HepG2 (cell line): Measurements from ENCODE around the gene CLIC1. TPM values are rescaled to one million over a fixed set of nuclear protein-coding genes. Genes with fewer than 3 reads are reported as not detected.

Experiments
- ARHGAP35 ChIP-seq: sonication (generic); formaldehyde crosslinking; IDR thresholded peaks from 2 replicates; pipeline ENCODE4 v1.9.0; 2022; ENCODE audit warnings: mild to moderate bottlenecking, inconsistent platforms, moderate library complexity, missing genetic modification reagents, borderline replicate concordance
- CAMTA2 ChIP-seq: sonication (generic); formaldehyde crosslinking; IDR thresholded peaks from 2 replicates; pipeline ENCODE4 v1.4.0; 2020; ENCODE audit warnings: mild to moderate bottlenecking, missing genetic modification reagents, borderline replicate concordance
- ISX ChIP-seq: sonication (generic); formaldehyde crosslinking; conservative IDR thresholded peaks from 2 replicates; pipeline ENCODE4 v1.5.0; 2020; ENCODE audit warnings: missing genetic modification reagents
- KDM3A ChIP-seq: IDR thresholded peaks from 2 replicates; pipeline ENCODE4 v1.6.1; 2018; ENCODE audit warnings: low read depth, missing compliant biosample characterization
- MED1 ChIP-seq: sonication (generic); formaldehyde crosslinking; IDR thresholded peaks from 2 replicates; pipeline ENCODE4 v1.4.0; 2020; ENCODE audit warnings: missing genetic modification reagents
- MED8 ChIP-seq: sonication (generic); formaldehyde crosslinking; IDR thresholded peaks from 2 replicates; pipeline ENCODE4 v1.8.1; 2023; ENCODE audit warnings: mild to moderate bottlenecking, missing genetic modification reagents; ENCODE audit not compliant: insufficient replicate concordance
- SP2 ChIP-seq: sonication (generic); formaldehyde crosslinking; IDR thresholded peaks from 2 replicates; pipeline ENCODE4 v1.5.1; 2020; ENCODE audit warnings: mild to moderate bottlenecking, missing genetic modification reagents
- TAF1 ChIP-seq: sonication (generic); formaldehyde crosslinking; IDR thresholded peaks from 2 replicates; pipeline ENCODE4 v1.4.0; 2020; ENCODE audit warnings: missing genetic modification reagents
- TAF15 ChIP-seq: fragments of 200-400 bp; formaldehyde crosslinking; IDR thresholded peaks from one replicate; pipeline ENCODE4 v1.6.1; 2018; ENCODE audit warnings: mild to moderate bottlenecking, low read depth, low read length; ENCODE audit not compliant: poor library complexity, severe bottlenecking
- ZNF234 ChIP-seq: sonication (generic); formaldehyde crosslinking; conservative IDR thresholded peaks from 2 replicates; pipeline ENCODE4 v1.5.1; 2020; ENCODE audit warnings: mild to moderate bottlenecking, missing genetic modification reagents
- ZNF333 ChIP-seq: sonication (generic); formaldehyde crosslinking; IDR thresholded peaks from 2 replicates; pipeline ENCODE4 v1.4.0; 2020; ENCODE audit warnings: mild to moderate bottlenecking, missing genetic modification reagents, borderline replicate concordance
- ZNF546 ChIP-seq: sonication (generic); formaldehyde crosslinking; conservative IDR thresholded peaks from 2 replicates; pipeline ENCODE4 v1.8.1; 2023; ENCODE audit warnings: mild to moderate bottlenecking, missing genetic modification reagents
- ZNF768 ChIP-seq: sonication (generic); formaldehyde crosslinking; IDR thresholded peaks from 2 replicates; pipeline ENCODE4 v1.4.0; 2020; ENCODE audit warnings: missing genetic modification reagents
- polyA plus RNA-seq, 8 experiments: library from polyadenylated mRNA; depleted of rRNA in 3 of 8; stranded (reverse) in 7 of 8; unstranded in 1 of 8; fragments of >200 nt; fragmentation: Illumina TruSeq in 4 of 8; extraction: Trizol in 4 of 8; gene quantifications; 2 replicates each; pipeline versions ENCODE4 v1.2.1 to v1.2.3, GENCODE V29; 2011 to 2016; ENCODE audit warnings: low read depth in 4 of 8, missing spikeins in 1 of 8, mixed read lengths in 1 of 8; ENCODE audit not compliant: insufficient read depth in 1 of 8
- total RNA-seq, 5 experiments: library from RNA; depleted of rRNA; stranded (reverse); fragments of >200 nt; fragmentation: Illumina TruSeq; extraction: Trizol; gene quantifications; 2 replicates each; pipeline ENCODE4 v1.2.3, GENCODE V29; 2016; ENCODE audit warnings: low read depth in 1 of 5
- TF ChIP-seq, protein P1 (sequence below), 2 experiments: sonication (generic) in 1 of 2; formaldehyde crosslinking in 1 of 2; IDR thresholded peaks; 2 replicates each; pipeline versions ENCODE4 v1.4.0 to v1.6.1; 2016 to 2020; ENCODE audit warnings: borderline replicate concordance in 1 of 2, low read depth in 1 of 2, mild to moderate bottlenecking in 1 of 2, missing genetic modification reagents in 1 of 2
- TF ChIP-seq, protein P2 (sequence below): sonication (generic); formaldehyde crosslinking; IDR thresholded peaks from 2 replicates; pipeline ENCODE4 v1.4.0; 2020; ENCODE audit warnings: missing genetic modification reagents, borderline replicate concordance
- TF ChIP-seq, protein P3 (sequence below): IDR thresholded peaks from 2 replicates; pipeline ENCODE4 v1.6.1; 2012; ENCODE audit warnings: low read length, improper control_type of control experiment

Gene CLIC1
- total and polyA plus RNA-seq, 2 of the 13 experiments (the other 11 are each of a cell fraction or from before 2014, with no cell fraction given), result 602 to 891 TPM

DNA sequence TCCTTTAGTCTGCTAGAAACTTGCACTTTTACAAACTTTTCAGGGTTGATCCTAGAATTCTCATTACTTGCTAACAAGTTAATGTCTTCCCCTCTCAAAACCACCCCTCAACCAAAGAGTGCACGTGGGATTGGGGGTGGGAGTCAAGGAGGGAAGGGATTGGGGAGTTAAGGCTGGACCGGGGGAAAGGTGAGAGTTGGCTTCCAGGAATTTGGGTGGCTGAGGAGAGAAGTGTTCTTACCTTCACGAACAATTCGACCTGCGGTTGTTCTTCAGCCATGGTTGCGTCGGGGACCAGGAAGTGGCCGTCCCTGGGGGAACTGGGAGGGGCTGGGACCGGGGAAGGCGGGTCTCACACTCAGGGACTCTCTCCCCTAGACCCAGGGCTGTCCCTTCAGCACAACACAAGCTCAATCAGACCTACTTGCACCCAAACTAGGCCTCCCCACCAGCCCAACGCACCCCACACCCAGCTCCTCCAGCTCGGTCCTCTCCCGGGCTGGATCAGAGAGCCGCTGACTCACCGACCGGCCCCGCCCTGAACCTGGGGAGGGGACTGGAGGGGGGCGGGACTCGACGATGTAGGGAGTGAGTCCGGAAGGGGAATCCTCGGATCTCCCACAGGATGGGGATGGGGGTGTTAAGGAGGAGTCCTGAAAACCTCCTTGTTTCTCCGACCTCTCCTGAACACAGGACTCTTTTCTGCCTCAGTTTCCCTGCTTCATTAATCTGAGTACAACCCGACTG lies at the start of gene CLIC1 (continued):
- TF ChIP-seq ISX, result no peak
- peak; percentile 60; the same call in 1 of the 2 replicates for TF ChIP-seq ARHGAP35 (CRISPR knock-in tag)
- TF ChIP-seq, protein P1, sequence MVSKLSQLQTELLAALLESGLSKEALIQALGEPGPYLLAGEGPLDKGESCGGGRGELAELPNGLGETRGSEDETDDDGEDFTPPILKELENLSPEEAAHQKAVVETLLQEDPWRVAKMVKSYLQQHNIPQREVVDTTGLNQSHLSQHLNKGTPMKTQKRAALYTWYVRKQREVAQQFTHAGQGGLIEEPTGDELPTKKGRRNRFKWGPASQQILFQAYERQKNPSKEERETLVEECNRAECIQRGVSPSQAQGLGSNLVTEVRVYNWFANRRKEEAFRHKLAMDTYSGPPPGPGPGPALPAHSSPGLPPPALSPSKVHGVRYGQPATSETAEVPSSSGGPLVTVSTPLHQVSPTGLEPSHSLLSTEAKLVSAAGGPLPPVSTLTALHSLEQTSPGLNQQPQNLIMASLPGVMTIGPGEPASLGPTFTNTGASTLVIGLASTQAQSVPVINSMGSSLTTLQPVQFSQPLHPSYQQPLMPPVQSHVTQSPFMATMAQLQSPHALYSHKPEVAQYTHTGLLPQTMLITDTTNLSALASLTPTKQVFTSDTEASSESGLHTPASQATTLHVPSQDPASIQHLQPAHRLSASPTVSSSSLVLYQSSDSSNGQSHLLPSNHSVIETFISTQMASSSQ (IDR thresholded peaks at IDR 0.05; ENCODE audit: low read depth), result peak; percentile 37
- TF ChIP-seq, protein P1 (CRISPR knock-in tag; IDR thresholded peaks at IDR 0.05; ENCODE audit: borderline replicate concordance), result peak; percentile 49; the same call in 1 of the 2 replicates
- TF ChIP-seq, protein P2, sequence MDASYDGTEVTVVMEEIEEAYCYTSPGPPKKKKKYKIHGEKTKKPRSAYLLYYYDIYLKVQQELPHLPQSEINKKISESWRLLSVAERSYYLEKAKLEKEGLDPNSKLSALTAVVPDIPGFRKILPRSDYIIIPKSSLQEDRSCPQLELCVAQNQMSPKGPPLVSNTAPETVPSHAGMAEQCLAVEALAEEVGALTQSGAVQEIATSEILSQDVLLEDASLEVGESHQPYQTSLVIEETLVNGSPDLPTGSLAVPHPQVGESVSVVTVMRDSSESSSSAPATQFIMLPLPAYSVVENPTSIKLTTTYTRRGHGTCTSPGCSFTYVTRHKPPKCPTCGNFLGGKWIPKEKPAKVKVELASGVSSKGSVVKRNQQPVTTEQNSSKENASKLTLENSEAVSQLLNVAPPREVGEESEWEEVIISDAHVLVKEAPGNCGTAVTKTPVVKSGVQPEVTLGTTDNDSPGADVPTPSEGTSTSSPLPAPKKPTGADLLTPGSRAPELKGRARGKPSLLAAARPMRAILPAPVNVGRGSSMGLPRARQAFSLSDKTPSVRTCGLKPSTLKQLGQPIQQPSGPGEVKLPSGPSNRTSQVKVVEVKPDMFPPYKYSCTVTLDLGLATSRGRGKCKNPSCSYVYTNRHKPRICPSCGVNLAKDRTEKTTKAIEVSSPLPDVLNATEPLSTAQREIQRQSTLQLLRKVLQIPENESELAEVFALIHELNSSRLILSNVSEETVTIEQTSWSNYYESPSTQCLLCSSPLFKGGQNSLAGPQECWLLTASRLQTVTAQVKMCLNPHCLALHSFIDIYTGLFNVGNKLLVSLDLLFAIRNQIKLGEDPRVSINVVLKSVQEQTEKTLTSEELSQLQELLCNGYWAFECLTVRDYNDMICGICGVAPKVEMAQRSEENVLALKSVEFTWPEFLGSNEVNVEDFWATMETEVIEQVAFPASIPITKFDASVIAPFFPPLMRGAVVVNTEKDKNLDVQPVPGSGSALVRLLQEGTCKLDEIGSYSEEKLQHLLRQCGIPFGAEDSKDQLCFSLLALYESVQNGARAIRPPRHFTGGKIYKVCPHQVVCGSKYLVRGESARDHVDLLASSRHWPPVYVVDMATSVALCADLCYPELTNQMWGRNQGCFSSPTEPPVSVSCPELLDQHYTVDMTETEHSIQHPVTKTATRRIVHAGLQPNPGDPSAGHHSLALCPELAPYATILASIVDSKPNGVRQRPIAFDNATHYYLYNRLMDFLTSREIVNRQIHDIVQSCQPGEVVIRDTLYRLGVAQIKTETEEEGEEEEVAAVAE (CRISPR knock-in tag), result peak; percentile 83; the same call in 1 of the 2 replicates
- TF ChIP-seq TAF1, result peak; percentile 94
- peak; percentile 84 for TF ChIP-seq MED1
- no peak for TF ChIP-seq ZNF234 (CRISPR knock-in tag)
- peak; percentile 69 for TF ChIP-seq MED8 (CRISPR knock-in tag)
- peak; percentile 68 for TF ChIP-seq TAF15
- no peak for TF ChIP-seq SP2 (CRISPR knock-in tag)
- peak; percentile 58; the same call in 1 of the 2 replicates for TF ChIP-seq CAMTA2 (CRISPR knock-in tag)
- peak; percentile 86 for TF ChIP-seq KDM3A (CRISPR knock-in tag)
- peak; percentile 73 for TF ChIP-seq ZNF768 (CRISPR knock-in tag)
- peak; percentile 91 for TF ChIP-seq ZNF546 (CRISPR knock-in tag)
- TF ChIP-seq ZNF333 (CRISPR knock-in tag), result no peak; the same call in 1 of the 2 replicates
- TF ChIP-seq, protein P3, sequence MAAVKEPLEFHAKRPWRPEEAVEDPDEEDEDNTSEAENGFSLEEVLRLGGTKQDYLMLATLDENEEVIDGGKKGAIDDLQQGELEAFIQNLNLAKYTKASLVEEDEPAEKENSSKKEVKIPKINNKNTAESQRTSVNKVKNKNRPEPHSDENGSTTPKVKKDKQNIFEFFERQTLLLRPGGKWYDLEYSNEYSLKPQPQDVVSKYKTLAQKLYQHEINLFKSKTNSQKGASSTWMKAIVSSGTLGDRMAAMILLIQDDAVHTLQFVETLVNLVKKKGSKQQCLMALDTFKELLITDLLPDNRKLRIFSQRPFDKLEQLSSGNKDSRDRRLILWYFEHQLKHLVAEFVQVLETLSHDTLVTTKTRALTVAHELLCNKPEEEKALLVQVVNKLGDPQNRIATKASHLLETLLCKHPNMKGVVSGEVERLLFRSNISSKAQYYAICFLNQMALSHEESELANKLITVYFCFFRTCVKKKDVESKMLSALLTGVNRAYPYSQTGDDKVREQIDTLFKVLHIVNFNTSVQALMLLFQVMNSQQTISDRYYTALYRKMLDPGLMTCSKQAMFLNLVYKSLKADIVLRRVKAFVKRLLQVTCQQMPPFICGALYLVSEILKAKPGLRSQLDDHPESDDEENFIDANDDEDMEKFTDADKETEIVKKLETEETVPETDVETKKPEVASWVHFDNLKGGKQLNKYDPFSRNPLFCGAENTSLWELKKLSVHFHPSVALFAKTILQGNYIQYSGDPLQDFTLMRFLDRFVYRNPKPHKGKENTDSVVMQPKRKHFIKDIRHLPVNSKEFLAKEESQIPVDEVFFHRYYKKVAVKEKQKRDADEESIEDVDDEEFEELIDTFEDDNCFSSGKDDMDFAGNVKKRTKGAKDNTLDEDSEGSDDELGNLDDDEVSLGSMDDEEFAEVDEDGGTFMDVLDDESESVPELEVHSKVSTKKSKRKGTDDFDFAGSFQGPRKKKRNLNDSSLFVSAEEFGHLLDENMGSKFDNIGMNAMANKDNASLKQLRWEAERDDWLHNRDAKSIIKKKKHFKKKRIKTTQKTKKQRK, result no peak
